Vagina (tissue), 2 donors: ENCODE data around the gene CYP3A5. TPM values are rescaled to one million over a fixed set of nuclear protein-coding genes. Genes with fewer than 3 reads are reported as not detected.

Experiments
- DNase-seq, 2 donors: peaks; one replicate each; pipeline ENCODE4 v3.0.0-alpha.2; 2017; ENCODE audit errors: extremely low spot score in 2 of 2
- H3K27ac ChIP-seq: fragments of 200-600 bp; sonication (generic); one replicate; pipeline ENCODE4 v1.5.1; 2019
- H3K27me3 ChIP-seq: fragments of 200-600 bp; sonication (generic); one replicate; pipeline ENCODE4 v1.5.1; 2019
- H3K36me3 ChIP-seq, 2 donors: fragments of 200-600 bp; sonication (generic); one replicate each; pipeline ENCODE4 v1.5.1; 2017 to 2019
- H3K4me1 ChIP-seq: fragments of 200-600 bp; sonication (generic); one replicate; pipeline ENCODE4 v1.5.1; 2019
- H3K4me3 ChIP-seq, 2 donors: fragments of 200-600 bp; sonication (generic); 1 replicate in 1 of 2; 2 replicates in 1 of 2; pipeline ENCODE4 v1.5.1; 2016 to 2019
- H3K9me3 ChIP-seq: fragments of 200-600 bp; sonication (generic); one replicate; pipeline ENCODE4 v1.5.1; 2019
- POLR2A ChIP-seq, 2 donors: fragments of 450-650 bp; IDR thresholded peaks; one replicate each; pipeline ENCODE4 v1.6.1; 2017; ENCODE audit warnings: antibody characterized with exemption in 2 of 2, mild to moderate bottlenecking in 2 of 2, moderate library complexity in 2 of 2
- POLR2AphosphoS5 ChIP-seq, 2 donors: sonication (generic); formaldehyde crosslinking; IDR thresholded peaks; one replicate each; pipeline ENCODE4 v1.9.0; 2017; ENCODE audit warnings: antibody characterized with exemption in 2 of 2, mild to moderate bottlenecking in 2 of 2, low read depth in 1 of 2; ENCODE audit not compliant: insufficient read depth in 1 of 2
- intact Hi-C: fragments of 100-400 bp; cut with DNase I; formaldehyde crosslinking; loops from one replicate; pipeline ENCODE4 v1.15.1; 2023
- total RNA-seq: library from RNA; depleted of rRNA; stranded (reverse); fragments of >200 nt; gene quantifications from one replicate; pipeline ENCODE4 v1.2.3, GENCODE V29; 2016
- TF ChIP-seq, protein P1 (sequence below), 3 experiments: fragments of 450-650 bp in 2 of 3; fragments of 200-600 bp in 1 of 3; sonication (generic) in 1 of 3; IDR thresholded peaks; one replicate each; pipeline ENCODE4 v1.5.1; 2017 to 2019; ENCODE audit warnings: antibody characterized with exemption in 3 of 3, mild to moderate bottlenecking in 2 of 3, moderate library complexity in 2 of 3

CYP3A5 gene
- total RNA-seq, 1 donor from 2014 or later: 80.3 TPM

DNA sequence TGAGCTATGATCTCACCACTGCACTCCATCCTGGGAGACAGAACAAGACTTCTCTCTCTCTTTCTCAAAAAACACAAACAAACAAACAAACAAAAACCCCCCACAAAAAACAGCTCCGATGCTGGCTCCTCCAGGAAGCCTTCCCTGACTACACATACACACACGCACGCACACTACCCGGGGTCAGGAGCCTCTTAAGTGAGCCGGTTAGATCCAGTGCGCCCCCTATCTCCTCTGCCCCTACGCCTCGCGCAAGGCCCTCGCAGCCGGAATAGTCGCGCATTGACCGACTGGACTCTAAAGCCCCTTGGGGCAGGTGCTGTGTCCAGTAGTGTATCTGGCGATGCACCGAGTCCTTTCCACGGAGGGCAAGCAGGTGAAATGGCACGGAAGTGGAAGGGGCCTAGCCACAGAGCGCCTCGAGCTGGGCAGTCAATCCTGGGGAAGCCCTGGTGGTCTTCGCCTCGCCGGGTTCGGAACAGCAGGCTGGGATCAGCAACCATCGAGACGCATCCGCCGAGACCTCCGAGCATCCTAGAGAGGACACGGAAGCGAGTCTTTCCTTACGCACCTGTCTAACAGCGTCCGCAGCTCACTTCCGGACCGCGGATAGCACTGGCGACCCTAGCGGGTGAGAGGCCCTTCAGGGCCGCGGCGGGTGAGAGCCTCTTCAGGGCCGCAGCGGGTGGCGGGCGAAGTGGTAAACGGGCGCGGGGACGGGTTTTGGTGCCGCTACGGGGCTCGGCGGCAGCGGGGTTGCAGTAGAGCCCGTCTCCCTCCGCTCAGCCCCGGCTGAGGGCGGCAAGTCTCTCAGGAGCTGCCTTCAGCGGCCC is 63.2 kb downstream of the CYP3A5 start, which contains the start of gene ZSCAN25:
ZSCAN25 (plus strand) TSS at position 588 of the 833 bp plus-strand sequence. CDS start 2,661 bp downstream, outside the sequence.
- peak within 1 kb of the TSS; percentile 93 to 96 for H3K4me3 ChIP-seq
- no peaks in the 10 kb centered on the region for H3K27me3 ChIP-seq
- H3K27ac ChIP-seq: peak within 1 kb of the TSS; percentile 78
- intact Hi-C loops: no loop called here
- peak in 1 of 2 donors; percentile 86 for DNase-seq
- peaks cover 0 to 29% of the 10 kb centered on the region in 2 donors for H3K36me3 ChIP-seq
- H3K4me1 ChIP-seq: peaks cover 18% of the 10 kb centered on the region
- no peaks in the 10 kb centered on the region for H3K9me3 ChIP-seq
- TF ChIP-seq, protein P1, sequence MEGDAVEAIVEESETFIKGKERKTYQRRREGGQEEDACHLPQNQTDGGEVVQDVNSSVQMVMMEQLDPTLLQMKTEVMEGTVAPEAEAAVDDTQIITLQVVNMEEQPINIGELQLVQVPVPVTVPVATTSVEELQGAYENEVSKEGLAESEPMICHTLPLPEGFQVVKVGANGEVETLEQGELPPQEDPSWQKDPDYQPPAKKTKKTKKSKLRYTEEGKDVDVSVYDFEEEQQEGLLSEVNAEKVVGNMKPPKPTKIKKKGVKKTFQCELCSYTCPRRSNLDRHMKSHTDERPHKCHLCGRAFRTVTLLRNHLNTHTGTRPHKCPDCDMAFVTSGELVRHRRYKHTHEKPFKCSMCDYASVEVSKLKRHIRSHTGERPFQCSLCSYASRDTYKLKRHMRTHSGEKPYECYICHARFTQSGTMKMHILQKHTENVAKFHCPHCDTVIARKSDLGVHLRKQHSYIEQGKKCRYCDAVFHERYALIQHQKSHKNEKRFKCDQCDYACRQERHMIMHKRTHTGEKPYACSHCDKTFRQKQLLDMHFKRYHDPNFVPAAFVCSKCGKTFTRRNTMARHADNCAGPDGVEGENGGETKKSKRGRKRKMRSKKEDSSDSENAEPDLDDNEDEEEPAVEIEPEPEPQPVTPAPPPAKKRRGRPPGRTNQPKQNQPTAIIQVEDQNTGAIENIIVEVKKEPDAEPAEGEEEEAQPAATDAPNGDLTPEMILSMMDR (IDR thresholded peaks at IDR 0.05): peak in 2 of 3 experiments; percentile 7 to 28
- TF ChIP-seq POLR2A (IDR thresholded peaks at IDR 0.05): no peak
- peak; percentile 75 to 81 for TF ChIP-seq POLR2AphosphoS5 (IDR thresholded peaks at IDR 0.05; ENCODE audit: insufficient read depth in 1 of 2, low read depth in 1 of 2)

DNA sequence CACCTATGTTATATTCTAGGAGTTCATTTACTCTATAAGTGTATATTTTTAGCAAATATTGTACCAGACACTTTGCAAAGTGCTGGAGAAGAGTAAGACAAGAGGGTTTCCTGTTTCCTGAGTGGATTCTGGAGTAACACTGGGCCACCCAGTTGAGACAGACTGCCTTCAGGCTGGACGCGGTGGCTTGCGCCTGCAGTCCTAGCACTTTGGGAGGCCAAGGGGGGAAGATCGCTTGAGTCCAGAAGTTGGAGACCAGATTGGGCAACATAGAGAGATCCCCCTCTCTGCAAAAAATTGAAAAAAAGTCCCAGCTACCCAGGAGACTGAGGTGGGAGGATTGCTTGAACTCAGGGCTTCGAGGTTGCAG is 63.8 kb downstream of the CYP3A5 start:
- intact Hi-C loops: no loop called here
- Histone ChIP-seq H3K4me3 (peak overlapping the region; percentile 93 to 96), H3K36me3 (peaks cover 0 to 23% of the 10 kb centered on the region in 2 donors), H3K4me1 (peaks cover 18% of the 10 kb centered on the region), H3K27me3 (no peaks in the 10 kb centered on the region), H3K27ac (peak overlapping the region; percentile 78), H3K9me3 (no peaks in the 10 kb centered on the region)
- DNase-seq: peak in 1 of 2 donors; percentile 75
- TF ChIP-seq POLR2A (IDR thresholded peaks at IDR 0.05): no peak
- TF ChIP-seq, protein P1 (IDR thresholded peaks at IDR 0.05): no peak
- TF ChIP-seq POLR2AphosphoS5 (IDR thresholded peaks at IDR 0.05; ENCODE audit: insufficient read depth in 1 of 2, low read depth in 1 of 2): no peak

DNA sequence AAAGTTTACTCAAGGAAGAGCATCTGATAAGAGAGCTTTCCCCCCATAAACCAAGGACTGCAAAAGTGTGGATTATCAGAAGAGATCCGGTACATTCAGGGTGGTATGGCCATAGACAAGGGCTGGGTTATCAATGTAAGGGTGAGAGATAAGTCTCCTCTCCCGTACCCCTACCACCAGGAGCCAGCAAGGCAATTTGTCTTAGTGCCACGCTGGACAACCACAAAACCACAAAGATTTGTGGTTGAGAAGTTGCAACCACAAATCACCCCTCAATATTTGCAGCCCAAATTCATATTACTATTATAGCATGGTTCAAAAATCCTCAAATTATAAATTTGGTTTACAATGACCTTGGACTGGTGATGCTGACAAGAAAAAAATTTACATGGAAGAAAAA is 65.3 kb downstream of the CYP3A5 start:
- intact Hi-C loops: no loop called here
- Histone ChIP-seq H3K36me3 (peaks cover 0 to 10% of the 10 kb centered on the region in 2 donors), H3K4me3 (no peak overlapping the region), H3K27ac (no peak overlapping the region), H3K4me1 (peaks cover 18% of the 10 kb centered on the region), H3K9me3 (no peaks in the 10 kb centered on the region), H3K27me3 (no peaks in the 10 kb centered on the region)
- peak in 1 of 2 donors; percentile 42 for DNase-seq
- TF ChIP-seq, protein P1 (IDR thresholded peaks at IDR 0.05): no peak
- TF ChIP-seq POLR2A (IDR thresholded peaks at IDR 0.05): no peak
- no peak for TF ChIP-seq POLR2AphosphoS5 (IDR thresholded peaks at IDR 0.05; ENCODE audit: insufficient read depth in 1 of 2, low read depth in 1 of 2)

GRCh38 chr7:99607548-99607947 is 72.2 kb downstream of the CYP3A5 start:
- DNase-seq: no peak
- no peaks in the 10 kb centered on the region for H3K4me1 ChIP-seq
- intact Hi-C loops: no loop called here
- no peak overlapping the region for H3K4me3 ChIP-seq
- TF ChIP-seq POLR2A (IDR thresholded peaks at IDR 0.05) (no peak), POLR2AphosphoS5 (IDR thresholded peaks at IDR 0.05; ENCODE audit: insufficient read depth in 1 of 2, low read depth in 1 of 2) (no peak)
- TF ChIP-seq, protein P1 (IDR thresholded peaks at IDR 0.05): no peak
- H3K36me3 ChIP-seq: no peaks in the 10 kb centered on the region
- H3K27ac ChIP-seq: no peak overlapping the region
- no peaks in the 10 kb centered on the region for H3K9me3 ChIP-seq
- no peaks in the 10 kb centered on the region for H3K27me3 ChIP-seq

DNA sequence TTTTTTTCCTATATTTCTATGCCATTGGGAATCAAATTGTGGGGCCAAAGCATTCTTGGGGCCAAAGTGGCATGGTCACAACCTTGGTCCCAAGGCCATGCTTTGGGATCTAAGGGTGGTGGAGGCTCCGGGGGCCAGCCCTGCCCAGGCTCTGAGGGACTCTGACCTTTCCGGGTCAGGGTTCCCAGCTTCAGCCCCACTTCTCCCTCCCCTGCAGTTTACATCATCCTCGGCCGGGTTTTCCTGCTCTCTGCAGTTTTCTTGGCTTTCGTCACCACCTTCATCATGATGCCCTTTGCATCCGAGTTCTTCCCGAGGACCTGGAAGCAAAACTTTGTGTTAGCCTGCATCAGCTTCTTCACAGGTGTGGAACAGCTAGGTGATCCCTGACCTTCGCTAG is 73.3 kb downstream of the CYP3A5 start:
- Histone ChIP-seq H3K4me3 (no peak overlapping the region), H3K9me3 (no peaks in the 10 kb centered on the region), H3K27me3 (no peaks in the 10 kb centered on the region), H3K4me1 (no peaks in the 10 kb centered on the region), H3K36me3 (no peaks in the 10 kb centered on the region), H3K27ac (no peak overlapping the region)
- intact Hi-C loops: no loop called here
- TF ChIP-seq POLR2A (IDR thresholded peaks at IDR 0.05) (no peak), POLR2AphosphoS5 (IDR thresholded peaks at IDR 0.05; ENCODE audit: insufficient read depth in 1 of 2, low read depth in 1 of 2) (no peak)
- TF ChIP-seq, protein P1 (IDR thresholded peaks at IDR 0.05): no peak
- DNase-seq: no peak
